DMS53 (cell line): ENCODE measurements around the gene TMEM120B.

ENCODE experiments used
- DNase-seq: peaks from one replicate; lab custom pipeline; 2025; lab: John Stamatoyannopoulos, UW

Gene TMEM120B

DNA sequence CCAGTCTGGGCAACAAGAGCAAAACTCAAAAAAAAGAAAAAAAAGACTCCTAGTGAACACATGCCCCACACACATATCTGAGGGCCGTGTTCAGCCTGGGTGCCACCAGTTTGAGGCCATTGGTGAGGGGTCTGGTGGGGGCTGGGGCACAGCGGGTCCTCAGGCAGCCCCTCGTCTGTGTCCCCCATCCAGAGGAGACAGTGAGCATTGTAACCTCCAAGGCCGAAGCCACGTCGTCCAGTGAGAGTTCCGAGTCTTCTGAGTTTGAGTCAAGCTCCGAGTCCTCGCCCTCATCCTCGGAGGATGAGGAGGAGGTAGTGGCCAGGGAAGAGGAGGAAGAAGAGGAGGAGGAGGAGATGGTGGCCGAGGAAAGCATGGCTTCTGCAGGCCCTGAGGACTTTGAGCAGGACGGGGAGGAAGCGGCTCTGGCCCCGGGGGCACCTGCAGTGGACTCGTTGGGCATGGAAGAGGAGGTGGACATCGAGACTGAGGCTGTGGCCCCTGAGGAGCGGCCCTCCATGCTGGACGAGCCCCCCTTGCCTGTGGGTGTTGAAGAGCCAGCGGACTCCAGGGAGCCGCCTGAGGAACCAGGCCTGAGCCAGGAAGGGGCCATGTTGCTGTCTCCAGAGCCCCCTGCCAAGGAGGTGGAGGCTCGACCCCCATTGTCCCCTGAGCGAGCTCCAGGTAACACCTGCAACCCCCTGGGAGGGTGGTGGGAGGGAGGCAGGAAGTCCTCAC, 106.8 kb downstream of the TMEM120B start:
- no peak for DNase-seq

DNA sequence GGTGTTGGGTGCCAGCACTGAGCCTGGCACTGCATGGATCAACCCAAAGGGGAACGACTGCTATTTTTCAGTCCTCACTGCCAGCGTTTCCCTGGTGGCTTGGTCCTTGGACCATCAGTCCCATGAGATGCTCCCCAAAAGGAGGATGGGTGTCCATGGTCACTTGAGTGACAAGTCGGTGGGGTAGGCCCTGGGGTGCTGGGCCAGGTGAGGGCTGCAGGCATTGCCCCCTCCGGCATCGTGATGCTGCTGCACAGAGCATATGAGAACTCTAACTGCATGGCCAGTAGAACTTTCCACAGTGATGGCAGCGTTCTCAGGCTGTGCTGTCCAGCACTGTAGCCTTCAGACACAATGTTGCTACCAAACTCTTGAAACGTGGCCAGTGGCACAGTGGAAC, 107.5 kb downstream of the TMEM120B start:
- DNase-seq = no peak

DNA sequence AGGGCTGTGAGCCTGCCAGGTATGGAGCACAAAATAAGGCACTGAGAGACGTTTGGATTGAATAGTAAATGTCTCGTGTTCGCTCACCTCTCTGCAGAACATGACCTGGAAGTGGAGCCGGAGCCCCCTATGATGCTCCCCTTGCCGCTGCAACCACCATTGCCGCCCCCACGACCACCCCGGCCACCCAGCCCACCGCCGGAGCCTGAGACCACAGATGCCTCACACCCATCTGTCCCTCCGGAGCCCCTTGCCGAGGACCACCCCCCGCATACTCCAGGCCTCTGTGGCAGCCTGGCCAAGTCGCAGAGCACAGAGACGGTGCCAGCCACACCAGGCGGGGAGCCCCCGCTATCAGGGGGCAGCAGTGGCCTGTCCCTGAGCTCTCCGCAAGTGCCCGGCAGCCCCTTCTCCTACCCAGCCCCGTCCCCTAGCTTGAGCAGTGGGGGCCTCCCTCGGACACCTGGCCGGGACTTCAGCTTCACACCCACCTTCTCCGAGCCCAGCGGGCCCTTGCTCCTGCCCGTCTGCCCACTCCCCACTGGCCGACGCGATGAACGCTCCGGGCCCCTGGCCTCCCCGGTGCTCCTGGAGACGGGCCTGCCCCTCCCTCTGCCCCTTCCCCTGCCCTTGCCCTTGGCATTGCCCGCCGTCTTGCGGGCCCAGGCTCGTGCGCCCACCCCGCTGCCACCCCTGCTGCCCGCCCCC, 110.0 kb downstream of the TMEM120B start:
- no peak for DNase-seq

DNA sequence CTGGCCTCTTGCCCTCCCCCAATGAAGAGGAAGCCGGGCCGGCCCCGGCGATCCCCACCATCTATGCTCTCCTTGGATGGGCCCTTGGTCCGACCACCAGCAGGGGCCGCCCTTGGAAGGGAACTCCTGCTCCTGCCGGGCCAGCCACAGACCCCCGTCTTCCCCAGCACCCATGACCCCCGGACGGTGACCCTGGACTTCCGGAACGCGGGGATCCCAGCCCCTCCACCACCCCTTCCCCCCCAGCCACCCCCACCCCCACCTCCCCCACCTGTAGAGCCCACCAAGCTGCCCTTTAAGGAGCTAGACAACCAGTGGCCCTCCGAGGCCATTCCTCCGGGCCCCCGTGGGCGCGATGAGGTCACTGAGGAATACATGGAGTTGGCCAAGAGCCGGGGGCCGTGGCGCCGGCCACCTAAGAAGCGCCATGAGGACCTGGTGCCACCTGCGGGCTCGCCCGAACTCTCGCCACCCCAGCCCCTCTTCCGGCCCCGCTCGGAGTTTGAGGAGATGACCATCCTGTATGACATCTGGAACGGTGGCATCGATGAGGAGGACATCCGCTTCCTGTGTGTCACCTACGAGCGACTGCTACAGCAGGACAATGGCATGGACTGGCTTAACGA, 110.7 kb downstream of the TMEM120B start:
- no peak for DNase-seq

DNA sequence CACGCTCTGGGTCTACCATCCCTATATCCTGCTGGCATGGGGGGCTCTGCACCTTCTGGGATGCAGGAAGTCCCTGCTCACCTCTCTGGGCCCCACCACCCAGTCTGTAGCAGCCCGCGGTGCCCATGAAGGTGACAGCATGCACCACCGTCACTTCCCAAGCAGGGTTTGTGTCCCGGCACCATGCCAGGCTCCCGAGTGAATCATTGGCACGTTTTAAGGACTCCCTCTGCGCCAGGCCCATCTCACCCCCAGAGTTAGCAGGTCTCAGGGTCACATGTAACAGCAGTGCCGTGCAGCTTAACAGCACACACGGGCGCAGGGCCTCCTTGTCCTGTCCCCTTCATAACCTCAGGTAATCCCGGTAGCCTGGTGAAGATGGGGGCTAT, 111.2 kb downstream of the TMEM120B start:
- no peak for DNase-seq

DNA sequence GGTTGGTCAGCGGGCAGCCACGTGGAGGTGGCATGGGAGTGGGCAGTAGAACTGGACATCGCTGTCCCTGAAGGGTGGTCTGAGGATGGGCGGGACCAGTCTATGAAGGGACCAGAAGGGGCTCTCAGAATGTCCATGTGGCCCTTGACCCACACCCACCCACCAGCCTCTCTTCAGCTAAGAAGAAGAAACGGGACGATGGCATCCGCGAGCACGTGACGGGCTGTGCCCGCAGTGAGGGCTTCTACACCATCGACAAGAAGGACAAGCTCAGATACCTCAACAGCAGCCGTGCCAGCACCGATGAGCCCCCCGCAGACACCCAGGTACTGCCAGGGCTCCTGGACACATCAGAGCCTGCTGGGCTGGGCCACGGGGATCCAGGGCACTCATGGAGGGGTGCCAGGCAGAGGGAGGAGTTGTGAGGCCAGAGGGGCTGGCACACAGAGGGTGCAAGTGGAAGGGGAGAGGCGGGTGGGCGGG, 112.5 kb downstream of the TMEM120B start:
- DNase-seq = no peak

DNA sequence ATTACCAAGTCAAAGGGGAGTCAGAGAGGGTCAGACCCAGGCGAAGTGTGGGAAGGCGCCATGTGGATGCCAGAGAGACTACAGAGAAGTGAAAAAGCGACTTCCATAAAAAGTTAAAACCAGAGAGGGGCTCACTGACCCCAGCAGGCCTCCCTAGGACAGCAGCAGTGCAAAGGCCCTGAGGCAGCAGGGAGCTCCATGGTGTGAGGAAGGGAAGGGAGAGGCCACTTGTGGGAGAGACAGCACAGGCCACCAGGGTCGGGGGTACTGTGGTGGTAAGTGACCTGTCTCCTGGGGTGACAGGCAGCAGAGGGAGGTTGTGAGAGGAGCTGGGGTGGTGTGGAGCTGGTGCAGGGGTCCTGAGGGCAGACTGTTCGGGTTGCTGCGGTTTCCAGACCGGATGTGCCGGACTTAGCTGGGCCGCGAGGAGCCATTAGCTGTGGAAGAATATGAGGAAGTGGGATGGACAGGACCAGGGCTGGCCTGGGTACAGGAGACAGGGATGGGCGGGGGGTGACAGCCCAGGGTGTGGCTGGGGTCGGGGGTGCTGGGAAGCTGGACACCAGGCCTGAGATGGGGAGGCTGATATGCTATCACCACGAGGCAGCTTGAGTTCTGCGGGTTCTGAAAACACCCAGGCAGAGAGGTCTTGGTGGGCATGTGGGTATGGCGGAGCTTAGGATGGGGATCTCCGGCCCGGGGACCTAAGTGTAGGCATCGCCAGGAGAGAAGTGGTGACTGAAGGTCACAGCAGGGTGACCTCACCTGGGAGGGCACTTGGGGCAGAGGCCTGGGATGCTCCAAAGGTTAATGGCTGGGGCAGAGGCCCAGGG, 114.0 kb downstream of the TMEM120B start:
- DNase-seq = no peak

DNA sequence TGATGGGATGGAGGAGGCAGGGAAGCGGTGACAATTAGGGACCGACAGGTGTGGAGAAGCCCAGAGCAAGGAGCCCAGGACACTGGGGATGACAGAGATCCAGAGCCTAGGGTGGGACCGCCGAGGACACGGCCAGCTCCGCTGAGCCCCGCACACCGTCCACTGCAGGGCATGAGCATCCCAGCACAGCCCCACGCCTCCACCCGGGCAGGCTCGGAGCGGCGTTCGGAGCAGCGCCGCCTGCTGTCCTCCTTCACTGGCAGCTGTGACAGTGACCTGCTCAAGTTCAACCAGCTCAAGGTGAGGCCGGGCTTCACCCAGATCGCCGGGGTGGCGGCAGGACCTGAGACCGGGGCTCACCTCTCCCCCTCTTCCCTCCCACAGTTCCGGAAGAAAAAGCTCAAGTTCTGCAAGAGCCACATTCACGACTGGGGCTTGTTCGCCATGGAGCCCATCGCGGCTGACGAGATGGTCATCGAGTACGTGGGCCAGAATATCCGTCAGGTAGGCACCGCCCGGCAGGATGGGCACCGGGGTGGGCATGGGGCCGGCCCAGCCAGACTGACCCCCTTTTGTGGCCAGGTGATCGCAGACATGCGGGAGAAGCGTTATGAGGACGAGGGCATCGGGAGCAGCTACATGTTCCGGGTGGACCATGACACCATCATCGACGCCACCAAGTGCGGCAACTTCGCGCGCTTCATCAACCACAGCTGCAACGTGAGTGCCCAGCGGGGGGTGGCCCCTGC, 115.0 kb downstream of the TMEM120B start:
- DNase-seq = no peak

DNA sequence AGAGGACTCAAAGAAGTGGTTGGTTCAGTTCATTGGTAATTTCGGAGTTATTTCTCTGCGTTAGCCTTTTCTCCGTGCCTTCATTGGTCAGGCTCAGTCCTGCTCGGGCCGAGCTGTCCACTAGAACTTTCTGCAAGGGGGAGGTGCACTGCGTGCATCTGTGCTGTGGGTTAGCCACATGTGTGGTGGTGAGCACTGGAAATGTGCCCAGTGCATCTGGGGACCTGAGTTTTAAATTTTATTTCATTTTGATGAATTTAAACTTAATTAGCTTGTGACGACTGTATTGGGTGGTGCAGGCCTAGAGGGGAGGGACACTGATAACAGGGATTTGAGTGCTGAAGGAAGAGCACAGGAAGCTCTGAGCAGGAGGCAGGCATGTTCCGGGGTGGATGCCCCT, 115.8 kb downstream of the TMEM120B start:
- no peak for DNase-seq

DNA sequence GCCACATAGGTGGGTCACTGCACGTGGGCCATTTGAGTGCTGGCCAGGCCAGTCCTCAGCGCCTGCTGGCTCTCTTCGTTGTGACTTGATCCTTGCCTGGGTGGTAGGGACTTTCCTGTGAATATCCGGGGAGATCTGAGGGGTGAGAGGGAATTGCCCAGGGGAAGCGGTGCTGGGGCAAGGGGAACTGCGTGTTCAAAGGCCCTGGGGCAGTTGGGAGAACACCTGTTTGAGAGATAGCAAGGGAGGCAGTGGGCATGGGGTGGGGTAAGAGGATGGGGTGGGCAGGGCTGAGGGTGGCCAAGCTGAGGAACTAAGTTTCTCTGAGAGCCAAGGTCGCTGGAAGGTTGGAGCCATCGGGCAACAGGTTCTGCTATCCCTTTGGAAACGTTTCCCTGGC, 116.3 kb downstream of the TMEM120B start:
- no peak for DNase-seq

DNA sequence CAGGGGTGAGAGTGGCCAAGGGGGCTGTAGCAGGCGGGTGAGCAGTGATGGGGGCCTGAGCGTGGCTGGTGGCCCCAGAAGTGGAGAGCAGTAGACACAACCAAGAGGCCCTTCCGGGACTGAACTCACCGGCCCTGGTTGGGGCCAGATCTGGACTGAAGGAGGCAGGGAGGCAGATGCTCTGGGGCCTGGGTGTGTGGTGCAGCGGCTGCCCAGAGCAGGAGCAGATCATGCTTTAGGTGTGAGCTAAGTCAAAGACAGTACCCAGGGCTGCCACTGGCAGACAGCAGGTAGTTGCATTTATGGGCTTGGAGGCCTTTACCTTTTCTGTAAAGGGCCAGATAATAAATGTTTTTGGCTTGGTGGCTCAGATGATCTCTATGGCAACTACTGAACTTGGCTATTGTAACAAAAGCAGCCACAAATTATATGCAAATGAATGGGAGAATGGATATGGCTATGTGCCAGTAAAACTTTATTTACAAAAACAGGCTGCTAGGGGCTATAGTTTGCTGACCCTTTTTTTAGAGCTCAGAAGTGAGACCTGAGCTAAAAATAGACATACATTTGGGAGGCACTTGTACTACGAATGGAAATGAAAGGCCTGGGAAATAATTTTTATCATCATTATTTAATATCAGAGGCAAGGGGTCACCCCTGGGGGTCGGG, 116.8 kb downstream of the TMEM120B start:
- DNase-seq = peak; percentile 29

DNA sequence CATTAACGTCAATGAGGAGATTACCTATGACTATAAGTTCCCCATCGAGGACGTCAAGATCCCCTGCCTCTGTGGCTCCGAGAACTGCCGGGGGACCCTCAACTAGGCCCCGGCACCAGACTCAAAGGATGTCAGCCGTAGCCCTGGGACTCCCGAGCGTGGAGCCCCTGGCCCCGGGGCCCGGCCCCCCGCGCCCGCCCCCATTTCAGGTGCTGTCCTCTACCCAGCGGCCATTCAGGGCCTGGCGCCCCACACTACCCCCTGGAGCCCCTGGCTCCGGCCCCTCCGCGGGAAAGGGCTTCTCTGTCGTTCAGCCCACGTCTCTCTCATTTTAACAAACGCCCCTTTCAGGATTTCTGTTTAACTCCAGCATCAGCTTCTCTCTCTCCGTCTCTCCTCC, 117.6 kb downstream of the TMEM120B start:
- DNase-seq = no peak

DNA sequence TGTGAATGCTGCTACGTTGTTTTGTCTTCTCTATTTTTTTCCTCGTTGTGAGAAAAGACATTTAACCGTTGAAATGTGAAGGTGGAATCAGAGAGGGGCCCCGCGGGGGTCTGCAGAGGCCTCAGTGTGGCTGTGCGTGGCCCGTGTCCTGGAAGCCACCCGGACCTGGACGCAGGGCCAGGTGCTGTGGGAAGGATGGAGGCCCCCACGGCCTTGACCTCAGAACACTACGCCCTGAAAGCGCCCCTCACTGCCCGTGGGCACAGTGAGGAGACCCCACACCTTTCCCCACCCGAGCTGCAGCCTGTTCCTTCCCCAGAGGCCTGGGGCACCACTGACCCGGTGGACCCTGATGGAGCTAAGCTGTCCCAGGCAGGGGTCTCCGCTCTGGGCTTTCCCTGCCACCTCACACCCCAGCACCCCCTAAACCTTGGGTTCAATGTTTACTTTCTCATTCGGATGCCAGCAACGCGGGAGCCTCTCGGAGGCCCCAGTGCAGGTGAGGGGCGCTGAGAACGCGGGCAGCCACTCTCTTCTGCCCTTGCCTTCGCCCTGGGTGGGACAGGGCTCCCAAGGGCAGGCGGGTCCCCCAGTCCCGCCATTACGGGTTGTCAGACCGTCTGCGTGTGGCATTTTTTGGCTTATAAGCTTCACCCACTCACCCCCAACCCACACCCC, 118.2 kb downstream of the TMEM120B start:
- no peak for DNase-seq
